Epithelial cell of esophagus (primary cell): ENCODE results near the gene FBXW4.

Source experiments
- DNase-seq: peaks from one replicate; pipeline ENCODE4 v3.0.0; 2010; ENCODE audit warnings: low read depth
- H3K4me3 ChIP-seq: 2 replicates; pipeline ENCODE4 v1.5.1; 2011; ENCODE audit warnings: mild to moderate bottlenecking, low read length, control low read depth
- CTCF ChIP-seq: IDR thresholded peaks from 2 replicates; pipeline ENCODE4 v1.5.1; 2011; ENCODE audit warnings: low read depth, mild to moderate bottlenecking, low read length, control low read depth, inconsistent platforms; ENCODE audit not compliant: insufficient read depth; ENCODE audit errors: missing control alignments

Gene FBXW4

GRCh38 chr10:101572785-101573184, 122.2 kb downstream of the FBXW4 start:
- no peak for TF ChIP-seq CTCF
- DNase-seq = no peak
- no peak overlapping the region for H3K4me3 ChIP-seq

GRCh38 chr10:101572126-101572525, 122.8 kb downstream of the FBXW4 start:
- H3K4me3 ChIP-seq = no peak overlapping the region
- TF ChIP-seq CTCF = no peak
- DNase-seq = no peak

GRCh38 chr10:101571271-101571925, 123.6 kb downstream of the FBXW4 start:
- no peak for TF ChIP-seq CTCF
- H3K4me3 ChIP-seq = no peak overlapping the region
- no peak for DNase-seq

- no peak for DNase-seq
- H3K4me3 ChIP-seq = peak overlapping the region; percentile 62
- TF ChIP-seq CTCF = no peak
Measured at GRCh38 chr10:101570428-101571270, 124.3 kb downstream of the FBXW4 start.

GRCh38 chr10:101569622-101570427, 125.1 kb downstream of the FBXW4 start:
- TF ChIP-seq CTCF = peak; percentile 42
- DNase-seq = peak; percentile 77
- peak overlapping the region; percentile 62 for H3K4me3 ChIP-seq

GRCh38 chr10:101569323-101569621, 125.7 kb downstream of the FBXW4 start:
- no peak for DNase-seq
- no peak overlapping the region for H3K4me3 ChIP-seq
- TF ChIP-seq CTCF = no peak
